Panc1 (cell line): Measurements from ENCODE around the gene MAS1L. TPM values are rescaled to one million over a fixed set of nuclear protein-coding genes. Genes with fewer than 3 reads are reported as not detected.

Experiments used
- ATAC-seq: fragments of 200-7000 bp; cut with Tn5 transposase; 2 replicates; pipeline ENCODE4 v1.9.1; 2020; ENCODE audit warnings: mild to moderate bottlenecking, moderate library complexity
- BruUV-seq: library from RNA; stranded (reverse); fragments of 400-500 nt; replicated peaks from 2 replicates; lab custom pipeline; 2021; lab: Mats Ljungman, UMichigan
- CTCF ChIA-PET: fragments of 300-600 bp; sonication (Branson Sonifier 250); formaldehyde crosslinking; loops from one replicate; lab custom pipeline; 2022; ENCODE audit warnings: antibody characterized with exemption; lab: Charles Lee
- POLR2A ChIA-PET: fragments of 300-600 bp; sonication (Branson Sonifier 250); formaldehyde crosslinking; loops from one replicate; lab custom pipeline; 2022; ENCODE audit warnings: antibody characterized with exemption; lab: Charles Lee
- DNase-seq: peaks from one replicate; pipeline ENCODE4 v3.0.0-alpha.2; 2010; ENCODE audit warnings: low read depth, low spot score
- H3K27ac ChIP-seq: 2 replicates; pipeline ENCODE4 v1.5.1; 2011; ENCODE audit warnings: mild to moderate bottlenecking, low read length, inconsistent platforms
- H3K27me3 ChIP-seq: fragments of 200-500 bp; sonication (Bioruptor generic); 2 replicates; pipeline ENCODE4 v1.6.0; 2014; ENCODE audit warnings: low read length, inconsistent platforms; ENCODE audit not compliant: control insufficient read depth, insufficient read depth
- H3K36me3 ChIP-seq: fragments of 200-500 bp; sonication (Bioruptor generic); 2 replicates; pipeline ENCODE4 v1.5.1; 2014; ENCODE audit warnings: inconsistent platforms, mild to moderate bottlenecking, low read length, moderate library complexity; ENCODE audit not compliant: control insufficient read depth, insufficient read depth
- H3K4me1 ChIP-seq: 2 replicates; pipeline ENCODE4 v1.5.1; 2011; ENCODE audit warnings: inconsistent platforms, mild to moderate bottlenecking, low read length, moderate library complexity; ENCODE audit not compliant: control insufficient read depth, insufficient read depth
- H3K4me3 ChIP-seq, 2 experiments: 2 replicates each; pipeline ENCODE4 v1.5.1; 2011 to 2012; ENCODE audit warnings: low read depth in 2 of 2, low read length in 2 of 2, mild to moderate bottlenecking in 2 of 2, inconsistent platforms in 1 of 2, moderate library complexity in 1 of 2
- H3K9me3 ChIP-seq: fragments of 200-500 bp; sonication (Bioruptor generic); 2 replicates; pipeline ENCODE4 v1.5.1; 2014; ENCODE audit warnings: low read depth, mild to moderate bottlenecking, inconsistent platforms, low read length, moderate library complexity; ENCODE audit not compliant: control insufficient read depth, insufficient read depth
- POLR2AphosphoS5 ChIP-seq: IDR thresholded peaks from 2 replicates; pipeline ENCODE4 v1.6.1; 2012; ENCODE audit warnings: mild to moderate bottlenecking, low read depth, low read length, moderate library complexity
- SIN3A ChIP-seq: IDR thresholded peaks from 2 replicates; pipeline ENCODE4 v1.6.1; 2012; ENCODE audit warnings: low read depth, mild to moderate bottlenecking, low read length, moderate library complexity, borderline replicate concordance; ENCODE audit not compliant: insufficient read depth
- TCF7L2 ChIP-seq: IDR thresholded peaks from 2 replicates; pipeline ENCODE4 v1.6.1; 2011; ENCODE audit warnings: mild to moderate bottlenecking, low read depth, low read length, inconsistent platforms
- in situ Hi-C: cut with HindIII; loops from 2 replicates; pipeline ENCODE4 v1.10.0; 2016; ENCODE audit warnings: low sequenced_read_pairs, low pct_unique_long_range_greater_than_20kb
- intact Hi-C: fragments of 100-400 bp; cut with micrococcal nuclease; formaldehyde crosslinking; loops from one replicate; pipeline ENCODE4 v1.10.0; 2022; ENCODE audit not compliant: unreplicated experiment
- total RNA-seq: library from RNA; stranded (reverse); gene quantifications from one replicate; pipeline ENCODE4 v1.2.1, GENCODE V29; 2021; ENCODE audit not compliant: unreplicated experiment
- TF ChIP-seq, protein P1 (sequence below): fragments of 450-650 bp; IDR thresholded peaks from 2 replicates; pipeline ENCODE4 v1.5.1; 2017; ENCODE audit warnings: mild to moderate bottlenecking
- TF ChIP-seq, protein P2 (sequence below), 2 experiments: IDR thresholded peaks; 2 replicates each; pipeline ENCODE4 v1.6.1; 2011 to 2012; ENCODE audit warnings: low read depth in 2 of 2, control low read depth in 1 of 2, low read length in 1 of 2, mild to moderate bottlenecking in 1 of 2, moderate library complexity in 1 of 2; ENCODE audit not compliant: insufficient read depth in 1 of 2

Gene MAS1L
- total RNA-seq, 1 experiment from 2014 or later = not detected

DNA sequence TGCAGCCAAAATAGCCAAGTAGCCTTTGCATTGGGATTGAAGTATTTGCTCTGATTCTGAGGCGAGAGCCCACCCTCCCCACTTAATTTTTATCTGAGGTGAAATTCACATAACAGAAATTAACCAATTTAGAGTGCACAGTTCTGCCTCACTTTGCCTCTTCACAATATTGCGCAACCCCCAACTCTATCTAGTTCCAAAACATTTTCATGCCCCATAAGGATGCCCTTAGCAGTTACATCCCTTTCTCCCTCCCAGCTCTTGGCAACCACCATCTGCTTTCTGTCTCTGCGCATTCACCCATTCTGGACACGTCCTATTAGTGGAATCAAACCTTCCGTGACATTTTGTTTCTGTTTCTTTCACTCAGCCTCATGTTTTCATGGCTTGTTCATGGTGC lies 9.0 kb downstream of the MAS1L start:
- CTCF ChIA-PET = no interaction called here
- no peaks in the 10 kb centered on the region for H3K4me1 ChIP-seq
- TF ChIP-seq POLR2AphosphoS5 = no peak
- no peak overlapping the region for H3K4me3 ChIP-seq
- H3K27ac ChIP-seq = no peak overlapping the region
- no peaks in the 10 kb centered on the region for H3K36me3 ChIP-seq
- ATAC-seq (no peak), DNase-seq (no peak)
- POLR2A ChIA-PET = no interaction called here
- in situ Hi-C loops = no loop called here
- H3K9me3 ChIP-seq = no peaks in the 10 kb centered on the region
- BruUV-seq = no TSS peak
- H3K27me3 ChIP-seq = no peaks in the 10 kb centered on the region; the same call in 1 of the 2 replicates
- intact Hi-C loops = no loop called here

DNA sequence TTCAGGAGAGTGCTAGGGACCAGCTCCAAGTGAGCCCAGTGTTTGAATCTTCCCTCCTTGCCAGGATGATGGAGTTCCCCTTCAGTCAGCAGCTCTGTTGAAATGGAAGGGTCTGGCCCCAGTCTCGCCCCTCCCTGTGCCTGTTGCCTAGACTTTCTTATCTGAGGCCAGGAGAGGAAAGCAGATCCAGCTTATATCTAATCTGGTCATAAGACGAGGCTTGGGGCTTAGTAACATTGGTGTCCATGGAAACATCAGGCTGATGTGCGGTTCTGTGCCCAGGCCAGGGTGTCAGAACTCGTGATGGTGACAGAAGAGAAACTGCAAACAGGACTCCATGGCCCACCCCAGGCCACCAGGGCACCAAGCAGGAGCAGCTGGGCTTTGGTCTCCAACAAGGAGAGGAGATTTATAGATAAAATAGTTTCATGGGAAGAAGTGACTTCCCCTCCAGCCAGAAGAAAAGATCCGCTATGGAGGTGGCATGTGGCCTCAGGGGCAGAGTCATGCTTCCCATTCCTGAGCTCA lies 9.8 kb downstream of the MAS1L start:
- no peak for TF ChIP-seq POLR2AphosphoS5
- TF ChIP-seq SIN3A = no peak
- TF ChIP-seq TCF7L2 = no peak
- TF ChIP-seq, protein P1, sequence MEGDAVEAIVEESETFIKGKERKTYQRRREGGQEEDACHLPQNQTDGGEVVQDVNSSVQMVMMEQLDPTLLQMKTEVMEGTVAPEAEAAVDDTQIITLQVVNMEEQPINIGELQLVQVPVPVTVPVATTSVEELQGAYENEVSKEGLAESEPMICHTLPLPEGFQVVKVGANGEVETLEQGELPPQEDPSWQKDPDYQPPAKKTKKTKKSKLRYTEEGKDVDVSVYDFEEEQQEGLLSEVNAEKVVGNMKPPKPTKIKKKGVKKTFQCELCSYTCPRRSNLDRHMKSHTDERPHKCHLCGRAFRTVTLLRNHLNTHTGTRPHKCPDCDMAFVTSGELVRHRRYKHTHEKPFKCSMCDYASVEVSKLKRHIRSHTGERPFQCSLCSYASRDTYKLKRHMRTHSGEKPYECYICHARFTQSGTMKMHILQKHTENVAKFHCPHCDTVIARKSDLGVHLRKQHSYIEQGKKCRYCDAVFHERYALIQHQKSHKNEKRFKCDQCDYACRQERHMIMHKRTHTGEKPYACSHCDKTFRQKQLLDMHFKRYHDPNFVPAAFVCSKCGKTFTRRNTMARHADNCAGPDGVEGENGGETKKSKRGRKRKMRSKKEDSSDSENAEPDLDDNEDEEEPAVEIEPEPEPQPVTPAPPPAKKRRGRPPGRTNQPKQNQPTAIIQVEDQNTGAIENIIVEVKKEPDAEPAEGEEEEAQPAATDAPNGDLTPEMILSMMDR = no peak
- TF ChIP-seq, protein P2, sequence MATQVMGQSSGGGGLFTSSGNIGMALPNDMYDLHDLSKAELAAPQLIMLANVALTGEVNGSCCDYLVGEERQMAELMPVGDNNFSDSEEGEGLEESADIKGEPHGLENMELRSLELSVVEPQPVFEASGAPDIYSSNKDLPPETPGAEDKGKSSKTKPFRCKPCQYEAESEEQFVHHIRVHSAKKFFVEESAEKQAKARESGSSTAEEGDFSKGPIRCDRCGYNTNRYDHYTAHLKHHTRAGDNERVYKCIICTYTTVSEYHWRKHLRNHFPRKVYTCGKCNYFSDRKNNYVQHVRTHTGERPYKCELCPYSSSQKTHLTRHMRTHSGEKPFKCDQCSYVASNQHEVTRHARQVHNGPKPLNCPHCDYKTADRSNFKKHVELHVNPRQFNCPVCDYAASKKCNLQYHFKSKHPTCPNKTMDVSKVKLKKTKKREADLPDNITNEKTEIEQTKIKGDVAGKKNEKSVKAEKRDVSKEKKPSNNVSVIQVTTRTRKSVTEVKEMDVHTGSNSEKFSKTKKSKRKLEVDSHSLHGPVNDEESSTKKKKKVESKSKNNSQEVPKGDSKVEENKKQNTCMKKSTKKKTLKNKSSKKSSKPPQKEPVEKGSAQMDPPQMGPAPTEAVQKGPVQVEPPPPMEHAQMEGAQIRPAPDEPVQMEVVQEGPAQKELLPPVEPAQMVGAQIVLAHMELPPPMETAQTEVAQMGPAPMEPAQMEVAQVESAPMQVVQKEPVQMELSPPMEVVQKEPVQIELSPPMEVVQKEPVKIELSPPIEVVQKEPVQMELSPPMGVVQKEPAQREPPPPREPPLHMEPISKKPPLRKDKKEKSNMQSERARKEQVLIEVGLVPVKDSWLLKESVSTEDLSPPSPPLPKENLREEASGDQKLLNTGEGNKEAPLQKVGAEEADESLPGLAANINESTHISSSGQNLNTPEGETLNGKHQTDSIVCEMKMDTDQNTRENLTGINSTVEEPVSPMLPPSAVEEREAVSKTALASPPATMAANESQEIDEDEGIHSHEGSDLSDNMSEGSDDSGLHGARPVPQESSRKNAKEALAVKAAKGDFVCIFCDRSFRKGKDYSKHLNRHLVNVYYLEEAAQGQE (IDR thresholded peaks at IDR 0.05; ENCODE audit: insufficient read depth in 1 of 2, low read depth in 2 of 2, low read length in 1 of 2) = no peak
- no peak for DNase-seq
- in situ Hi-C loops = no loop called here
- Histone ChIP-seq H3K9me3 (no peaks in the 10 kb centered on the region), H3K27me3 (no peaks in the 10 kb centered on the region; the same call in 1 of the 2 replicates), H3K4me3 (no peak overlapping the region), H3K4me1 (no peaks in the 10 kb centered on the region), H3K27ac (no peak overlapping the region), H3K36me3 (no peaks in the 10 kb centered on the region)
- no TSS peak for BruUV-seq
- ATAC-seq = no peak
- intact Hi-C loops = no loop called here
- ChIA-PET POLR2A (no interaction called here), CTCF (no interaction called here)

DNA sequence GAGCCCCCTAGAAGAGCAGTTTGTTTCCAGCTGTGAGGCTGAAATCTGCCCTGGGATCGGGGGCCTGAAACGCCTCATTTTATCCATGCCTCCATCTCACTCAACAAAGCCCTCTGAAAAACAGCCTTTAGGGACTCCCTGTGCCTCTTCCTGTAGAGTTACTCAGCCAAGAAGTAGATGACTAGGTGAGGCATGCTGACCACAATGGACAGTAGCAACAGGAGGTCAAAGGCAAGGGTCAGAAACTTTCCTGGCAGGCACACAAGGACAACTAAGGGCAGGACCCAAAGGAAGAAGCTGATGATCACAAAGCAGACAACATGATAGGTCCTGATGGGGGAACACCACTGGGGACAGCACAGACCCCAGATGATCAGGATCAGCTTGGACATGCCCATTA lies 12.8 kb downstream of the MAS1L start:
- no peaks in the 10 kb centered on the region; the same call in 1 of the 2 replicates for H3K27me3 ChIP-seq
- in situ Hi-C loops (no loop called here), intact Hi-C loops (no loop called here)
- ATAC-seq = no peak
- CTCF ChIA-PET = no interaction called here
- H3K4me3 ChIP-seq = no peak overlapping the region
- no TSS peak for BruUV-seq
- no peak for DNase-seq
- no peaks in the 10 kb centered on the region for H3K9me3 ChIP-seq
- POLR2A ChIA-PET = no interaction called here
- TF ChIP-seq POLR2AphosphoS5 (no peak), SIN3A (no peak), TCF7L2 (no peak)
- TF ChIP-seq, protein P1 = no peak
- TF ChIP-seq, protein P2 (IDR thresholded peaks at IDR 0.05; ENCODE audit: insufficient read depth in 1 of 2, low read depth in 2 of 2, low read length in 1 of 2) = no peak
- no peaks in the 10 kb centered on the region for H3K36me3 ChIP-seq
- no peaks in the 10 kb centered on the region for H3K4me1 ChIP-seq
- no peak overlapping the region for H3K27ac ChIP-seq
